Loucy (cell line): ENCODE data around the gene CNTFR.

Experiments used
- H2AFZ ChIP-seq: fragments of 200-600 bp; sonication (generic); 2 replicates; pipeline ENCODE4 v1.6.0; 2016; ENCODE audit warnings: antibody characterized with exemption, mild to moderate bottlenecking, low read length, moderate library complexity
- H3F3A ChIP-seq: fragments of 200-600 bp; 2 replicates; pipeline ENCODE4 v1.6.0; 2016; ENCODE audit warnings: antibody characterized with exemption, low read depth, mild to moderate bottlenecking
- H3K27me3 ChIP-seq: fragments of 200-600 bp; sonication (generic); 2 replicates; pipeline ENCODE4 v1.6.1; 2014; ENCODE audit warnings: low read length, mild to moderate bottlenecking; ENCODE audit not compliant: insufficient read depth, poor library complexity, severe bottlenecking
- H3K36me3 ChIP-seq: fragments of 200-600 bp; sonication (generic); 2 replicates; pipeline ENCODE4 v1.6.1; 2016; ENCODE audit warnings: low read length; ENCODE audit not compliant: insufficient read depth
- H3K4me1 ChIP-seq: fragments of 200-600 bp; sonication (generic); 2 replicates; pipeline ENCODE4 v1.5.1; 2014; ENCODE audit warnings: low read length, mild to moderate bottlenecking; ENCODE audit not compliant: insufficient read depth, poor library complexity, severe bottlenecking
- H3K4me2 ChIP-seq: fragments of 200-600 bp; sonication (generic); 2 replicates; pipeline ENCODE4 v1.6.0; 2014; ENCODE audit warnings: antibody characterized with exemption, low read length, low read depth, mild to moderate bottlenecking; ENCODE audit not compliant: poor library complexity, severe bottlenecking
- H3K4me3 ChIP-seq: fragments of 200-600 bp; sonication (generic); 2 replicates; pipeline ENCODE4 v1.5.1; 2014; ENCODE audit warnings: low read length, mild to moderate bottlenecking, mixed read lengths; ENCODE audit not compliant: poor library complexity, severe bottlenecking
- H3K79me2 ChIP-seq: fragments of 200-600 bp; sonication (generic); 2 replicates; pipeline ENCODE4 v1.6.1; 2014; ENCODE audit warnings: low read length; ENCODE audit not compliant: insufficient read depth
- H3K9ac ChIP-seq: fragments of 200-600 bp; sonication (generic); 2 replicates; pipeline ENCODE4 v1.6.0; 2014; ENCODE audit warnings: mild to moderate bottlenecking, low read depth, low read length, moderate library complexity; ENCODE audit not compliant: poor library complexity, severe bottlenecking
- H3K9me2 ChIP-seq: fragments of 200-600 bp; sonication (generic); replicated peaks from 2 replicates; pipeline ENCODE4 v1.6.1; 2016; ENCODE audit warnings: low read depth, low read length, mixed read lengths
- H3K9me3 ChIP-seq: fragments of 200-600 bp; sonication (generic); 2 replicates; pipeline ENCODE4 v1.6.1; 2014; ENCODE audit warnings: mild to moderate bottlenecking, antibody characterized with exemption, low read length, low read depth; ENCODE audit not compliant: insufficient read depth
- H4K20me1 ChIP-seq: fragments of 200-600 bp; sonication (generic); 2 replicates; pipeline ENCODE4 v1.6.0; 2014; ENCODE audit warnings: antibody characterized with exemption, low read length, mild to moderate bottlenecking; ENCODE audit not compliant: insufficient read depth, poor library complexity, severe bottlenecking
- CTCF ChIP-seq: fragments of 200-600 bp; sonication (generic); conservative IDR thresholded peaks from 2 replicates; pipeline ENCODE4 v1.5.1; 2014; ENCODE audit warnings: mild to moderate bottlenecking, antibody characterized with exemption, low read length
- EZH2phosphoT487 ChIP-seq: fragments of 200-600 bp; IDR thresholded peaks from 2 replicates; pipeline ENCODE4 v1.6.1; 2018; ENCODE audit warnings: antibody characterized with exemption, mild to moderate bottlenecking, moderate library complexity, borderline replicate concordance

The CNTFR gene

GRCh38 chr9:34563262-34563661 lies 26.3 kb downstream of the CNTFR start:
- no peak overlapping the region for H3K4me2 ChIP-seq
- H3K4me1 ChIP-seq: no peaks in the 10 kb centered on the region
- H3K4me3 ChIP-seq: no peak overlapping the region
- no peak overlapping the region for H3K9ac ChIP-seq
- no peaks in the 10 kb centered on the region for H3F3A ChIP-seq
- H2AFZ ChIP-seq: no peak overlapping the region
- H4K20me1 ChIP-seq: no peaks in the 10 kb centered on the region
- H3K27me3 ChIP-seq: no peaks in the 10 kb centered on the region
- H3K9me3 ChIP-seq: no peaks in the 10 kb centered on the region
- no peaks in the 10 kb centered on the region for H3K36me3 ChIP-seq
- TF ChIP-seq CTCF (no peak), EZH2phosphoT487 (no peak)
- H3K79me2 ChIP-seq: no peaks in the 10 kb centered on the region
- H3K9me2 ChIP-seq: no peaks in the 10 kb centered on the region

- H3K4me2 ChIP-seq: no peak overlapping the region
- peak; percentile 66 for TF ChIP-seq CTCF
- no peak for TF ChIP-seq EZH2phosphoT487
- H3K4me3 ChIP-seq: no peak overlapping the region
- no peaks in the 10 kb centered on the region for H3K36me3 ChIP-seq
- H3F3A ChIP-seq: no peaks in the 10 kb centered on the region
- no peaks in the 10 kb centered on the region for H3K79me2 ChIP-seq
- H4K20me1 ChIP-seq: no peaks in the 10 kb centered on the region
- H3K9me2 ChIP-seq: no peaks in the 10 kb centered on the region
- no peaks in the 10 kb centered on the region for H3K4me1 ChIP-seq
- no peaks in the 10 kb centered on the region for H3K9me3 ChIP-seq
- H3K9ac ChIP-seq: no peak overlapping the region
- no peaks in the 10 kb centered on the region for H3K27me3 ChIP-seq
- H2AFZ ChIP-seq: no peak overlapping the region
Measured at GRCh38 chr9:34562135-34562745, 27.3 kb downstream of the CNTFR start.

- Histone ChIP-seq H3K4me2 (no peak overlapping the region), H3K9ac (no peak overlapping the region), H4K20me1 (no peaks in the 10 kb centered on the region), H3K4me3 (no peak overlapping the region), H3K9me3 (no peaks in the 10 kb centered on the region), H3K4me1 (no peaks in the 10 kb centered on the region), H3K9me2 (no peaks in the 10 kb centered on the region), H2AFZ (no peak overlapping the region), H3K27me3 (no peaks in the 10 kb centered on the region), H3K79me2 (no peaks in the 10 kb centered on the region), H3F3A (no peaks in the 10 kb centered on the region), H3K36me3 (no peaks in the 10 kb centered on the region)
- no peak for TF ChIP-seq CTCF
Measured at GRCh38 chr9:34560599-34561214, 28.8 kb downstream of the CNTFR start.
